Measurements from ENCODE around the gene ACTL10. TPM values are rescaled to one million over a fixed set of nuclear protein-coding genes. Genes with fewer than 3 reads are reported as not detected.

ACTL10 gene
- total and polyA plus RNA-seq, 2 of the 13 experiments (the other 11 are each of a cell fraction or from before 2014, with no cell fraction given), result not detected

- TF ChIP-seq ZNF503 (CRISPR knock-in tag; IDR thresholded peaks at IDR 0.05) (no peak), PRMT3 (CRISPR knock-in tag; IDR thresholded peaks at IDR 0.05; ENCODE audit: borderline replicate concordance, low read depth) (no peak), ONECUT2 (CRISPR knock-in tag; IDR thresholded peaks at IDR 0.05) (no peak), NFIB (CRISPR knock-in tag; IDR thresholded peaks at IDR 0.05; ENCODE audit: borderline replicate concordance) (0 out of 2 replicates have a peak, but pooled peaks have one; percentile 44), SNAPC2 (CRISPR knock-in tag; IDR thresholded peaks at IDR 0.05) (no peak), ETV6 (CRISPR knock-in tag; conservative IDR thresholded peaks at IDR 0.05) (no peak), HHEX (CRISPR knock-in tag; IDR thresholded peaks at IDR 0.05) (no peak), TBX3 (IDR thresholded peaks at IDR 0.05; ENCODE audit: borderline replicate concordance) (no peak), KDM5B (CRISPR knock-in tag; IDR thresholded peaks at IDR 0.05; ENCODE audit: borderline replicate concordance) (peak; percentile 38; the same call in 1 of the 2 replicates)
Observed at GRCh38 chr20:33658929-33659328, 7.8 kb upstream of the ACTL10 start (continued).

GRCh38 chr20:33659341-33660034 is 7.3 kb upstream of the ACTL10 start:
- intact Hi-C loops (cut with micrococcal nuclease; ENCODE audit: unreplicated experiment) (loop anchor here (5.0 kb wide), 1 partner anchor 257 kb away; the partner anchor contains the start of gene CDK5RAP1), in situ Hi-C loops (cut with HindIII; ENCODE audit: extremely low pct_ligation_motif_present, low pct_unique_long_range_greater_than_20kb) (no loop called here)
- Histone ChIP-seq H3K4me1 (ENCODE audit: insufficient read depth, low read length) (peaks cover 26% of the 10 kb centered on the region), H3K4me3 (replicated peaks in 1 of 3; ENCODE audit: insufficient read depth in 1 of 3, low read depth in 2 of 3, low read length in 3 of 3) (no peak overlapping the region), H3K27me3 (ENCODE audit: control insufficient read depth in 1 of 2, insufficient read depth in 2 of 2, low read length in 2 of 2) (no peaks in the 10 kb centered on the region; a peak in 1 of 5 replicates), H4K20me1 (ENCODE audit: insufficient read depth, low read length) (no peaks in the 10 kb centered on the region), H2AFZ (ENCODE audit: low read length) (no peak overlapping the region), H3K79me2 (ENCODE audit: insufficient read depth, low read length) (peaks cover 8% of the 10 kb centered on the region), H3K9ac (ENCODE audit: insufficient read depth, low read depth, low read length) (no peak overlapping the region), H3K4me2 (ENCODE audit: low read depth, low read length) (no peak overlapping the region), H3K9me3 (ENCODE audit: low read length) (no peaks in the 10 kb centered on the region), H3K27ac (ENCODE audit: extremely low read length, insufficient read depth, low read length) (no peak overlapping the region), H3K36me3 (replicated peaks in 1 of 2; ENCODE audit: control insufficient read depth in 1 of 2, insufficient read depth in 2 of 2, low read length in 2 of 2) (peaks cover 40 to 47% of the 10 kb centered on the region in 2 experiments)
- no TSS peak for BruUV-seq (replicated peaks)
- ChIA-PET CTCF (ENCODE audit: low intra/inter-chr PET ratio, low total read pairs) (no interaction called here), POLR2A (no interaction called here)
- DNase-seq (ENCODE audit: low spot score), result no peak
- ATAC-seq, result no peak
- FAIRE-seq, result no peak
- 98% methylated on average over 28 of the region's 32 CpGs for WGBS (ENCODE audit: low lambda C conversion rate)
- TF ChIP-seq MAFF (IDR thresholded peaks at IDR 0.05; ENCODE audit: low read depth, low read length) (no peak), ZNF30 (CRISPR knock-in tag; IDR thresholded peaks at IDR 0.05) (no peak), RBFOX2 (IDR thresholded peaks at IDR 0.05; ENCODE audit: low read depth, low read length) (peak; percentile 63), DZIP1 (CRISPR knock-in tag; IDR thresholded peaks at IDR 0.05) (no peak), ZNF609 (CRISPR knock-in tag; IDR thresholded peaks at IDR 0.05; ENCODE audit: borderline replicate concordance) (no peak)
